Astrocyte (in vitro differentiated cells and primary cell): ENCODE data around the gene PRDM15.

ENCODE experiments used
- EZH2 ChIP-seq: IDR thresholded peaks from 2 replicates; pipeline ENCODE4 v1.6.1; 2012; ENCODE audit warnings: mild to moderate bottlenecking, low read length, inconsistent platforms; ENCODE audit not compliant: insufficient read depth
- TF ChIP-seq, protein P1 (sequence below): IDR thresholded peaks from 2 replicates; pipeline ENCODE4 v1.5.1; 2011; ENCODE audit warnings: low read depth, mild to moderate bottlenecking, inconsistent platforms, low read length, moderate library complexity; ENCODE audit not compliant: insufficient read depth

DNA sequence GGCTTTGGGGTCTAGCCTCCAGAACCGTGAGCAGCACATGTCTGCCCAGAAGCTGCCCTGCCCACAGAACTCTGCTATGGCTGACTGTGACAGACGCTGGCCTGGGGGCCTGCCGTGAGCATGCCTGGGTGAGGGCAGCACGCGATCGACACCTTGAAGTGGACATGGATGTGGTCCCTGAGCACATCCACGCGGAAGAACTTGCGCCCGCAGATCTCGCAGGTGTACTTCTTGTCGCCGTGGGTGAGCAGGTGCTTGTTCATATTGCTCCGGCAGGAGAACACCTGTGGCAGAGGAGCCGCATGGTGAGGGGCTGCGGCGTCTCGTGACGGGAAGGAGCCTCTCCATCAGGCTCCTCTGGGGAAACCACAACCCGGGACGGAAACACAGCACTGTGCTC is 56.0 kb downstream of the PRDM15 start:
- TF ChIP-seq, protein P1, sequence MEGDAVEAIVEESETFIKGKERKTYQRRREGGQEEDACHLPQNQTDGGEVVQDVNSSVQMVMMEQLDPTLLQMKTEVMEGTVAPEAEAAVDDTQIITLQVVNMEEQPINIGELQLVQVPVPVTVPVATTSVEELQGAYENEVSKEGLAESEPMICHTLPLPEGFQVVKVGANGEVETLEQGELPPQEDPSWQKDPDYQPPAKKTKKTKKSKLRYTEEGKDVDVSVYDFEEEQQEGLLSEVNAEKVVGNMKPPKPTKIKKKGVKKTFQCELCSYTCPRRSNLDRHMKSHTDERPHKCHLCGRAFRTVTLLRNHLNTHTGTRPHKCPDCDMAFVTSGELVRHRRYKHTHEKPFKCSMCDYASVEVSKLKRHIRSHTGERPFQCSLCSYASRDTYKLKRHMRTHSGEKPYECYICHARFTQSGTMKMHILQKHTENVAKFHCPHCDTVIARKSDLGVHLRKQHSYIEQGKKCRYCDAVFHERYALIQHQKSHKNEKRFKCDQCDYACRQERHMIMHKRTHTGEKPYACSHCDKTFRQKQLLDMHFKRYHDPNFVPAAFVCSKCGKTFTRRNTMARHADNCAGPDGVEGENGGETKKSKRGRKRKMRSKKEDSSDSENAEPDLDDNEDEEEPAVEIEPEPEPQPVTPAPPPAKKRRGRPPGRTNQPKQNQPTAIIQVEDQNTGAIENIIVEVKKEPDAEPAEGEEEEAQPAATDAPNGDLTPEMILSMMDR: no peak
- TF ChIP-seq EZH2: no peak
